HepG2 (cell line): ENCODE data around the gene PCNA. TPM values are rescaled to one million over a fixed set of nuclear protein-coding genes. Genes with fewer than 3 reads are reported as not detected.

Experiments
- NR2C2 ChIP-seq: sonication (generic); formaldehyde crosslinking; IDR thresholded peaks from 2 replicates; pipeline ENCODE4 v1.4.0; 2020; ENCODE audit warnings: missing genetic modification reagents, mild to moderate bottlenecking, moderate library complexity, borderline replicate concordance
- REXO4 ChIP-seq: sonication (generic); formaldehyde crosslinking; IDR thresholded peaks from 2 replicates; pipeline ENCODE4 v1.8.0; 2022; ENCODE audit warnings: missing genetic modification reagents, mild to moderate bottlenecking, borderline replicate concordance
- SIX4 ChIP-seq: sonication (generic); formaldehyde crosslinking; IDR thresholded peaks from 2 replicates; pipeline ENCODE4 v1.4.0; 2020; ENCODE audit warnings: missing genetic modification reagents
- SMARCE1 ChIP-seq: fragments of 450-650 bp; IDR thresholded peaks from 2 replicates; pipeline ENCODE4 v1.6.1; 2017; ENCODE audit warnings: borderline replicate concordance
- XRCC5 ChIP-seq: fragments of 200-400 bp; formaldehyde crosslinking; optimal IDR thresholded peaks from 2 replicates; pipeline ENCODE3; 2017; ENCODE audit warnings: mild to moderate bottlenecking, low read length
- ZC3H13 ChIP-seq: sonication (generic); formaldehyde crosslinking; IDR thresholded peaks from 2 replicates; pipeline ENCODE4 v1.8.1; 2023; ENCODE audit warnings: mild to moderate bottlenecking, missing genetic modification reagents, moderate library complexity
- ZFY ChIP-seq: sonication (generic); formaldehyde crosslinking; IDR thresholded peaks from 2 replicates; pipeline ENCODE4 v1.4.0; 2020; ENCODE audit warnings: missing genetic modification reagents
- ZNF143 ChIP-seq: sonication (generic); formaldehyde crosslinking; IDR thresholded peaks from 2 replicates; pipeline ENCODE4 v1.4.0; 2020; ENCODE audit warnings: missing genetic modification reagents
- ZNF180 ChIP-seq: sonication (generic); formaldehyde crosslinking; IDR thresholded peaks from 2 replicates; pipeline ENCODE4 v1.4.0; 2020; ENCODE audit warnings: low read depth, missing genetic modification reagents, borderline replicate concordance
- ZNF331 ChIP-seq: sonication (generic); formaldehyde crosslinking; IDR thresholded peaks from 2 replicates; pipeline ENCODE4 v1.4.0; 2020; ENCODE audit warnings: missing genetic modification reagents
- ZNF496 ChIP-seq: sonication (generic); formaldehyde crosslinking; IDR thresholded peaks from 2 replicates; pipeline ENCODE4 v1.8.1; 2023; ENCODE audit warnings: mild to moderate bottlenecking, moderate library complexity, missing genetic modification reagents; ENCODE audit not compliant: insufficient replicate concordance
- polyA plus RNA-seq, 8 experiments: library from polyadenylated mRNA; depleted of rRNA in 3 of 8; stranded (reverse) in 7 of 8; unstranded in 1 of 8; fragments of >200 nt; fragmentation: Illumina TruSeq in 4 of 8; extraction: Trizol in 4 of 8; gene quantifications; 2 replicates each; pipeline versions ENCODE4 v1.2.1 to v1.2.3, GENCODE V29; 2011 to 2016; ENCODE audit warnings: low read depth in 4 of 8, missing spikeins in 1 of 8, mixed read lengths in 1 of 8; ENCODE audit not compliant: insufficient read depth in 1 of 8
- total RNA-seq, 5 experiments: library from RNA; depleted of rRNA; stranded (reverse); fragments of >200 nt; fragmentation: Illumina TruSeq; extraction: Trizol; gene quantifications; 2 replicates each; pipeline ENCODE4 v1.2.3, GENCODE V29; 2016; ENCODE audit warnings: low read depth in 1 of 5
- TF ChIP-seq, protein P1 (sequence below): sonication (generic); formaldehyde crosslinking; IDR thresholded peaks from 2 replicates; pipeline ENCODE4 v1.4.0; 2020; ENCODE audit warnings: mild to moderate bottlenecking, missing genetic modification reagents
- TF ChIP-seq, protein P2 (sequence below): sonication (generic); formaldehyde crosslinking; conservative IDR thresholded peaks from 2 replicates; pipeline ENCODE4 v1.8.0; 2022; ENCODE audit warnings: low read depth, missing genetic modification reagents
- TF ChIP-seq, protein P3 (sequence below): sonication (generic); formaldehyde crosslinking; IDR thresholded peaks from 2 replicates; pipeline ENCODE4 v1.5.1; 2020; ENCODE audit warnings: mild to moderate bottlenecking, missing genetic modification reagents, borderline replicate concordance
- TF ChIP-seq, protein P4 (sequence below): sonication (generic); formaldehyde crosslinking; IDR thresholded peaks from 2 replicates; pipeline ENCODE4 v1.4.0; 2020; ENCODE audit warnings: mild to moderate bottlenecking, missing genetic modification reagents

The PCNA gene
- total and polyA plus RNA-seq, 2 of the 13 experiments (the other 11 are each of a cell fraction or from before 2014, with no cell fraction given), result 229 to 655 TPM

DNA sequence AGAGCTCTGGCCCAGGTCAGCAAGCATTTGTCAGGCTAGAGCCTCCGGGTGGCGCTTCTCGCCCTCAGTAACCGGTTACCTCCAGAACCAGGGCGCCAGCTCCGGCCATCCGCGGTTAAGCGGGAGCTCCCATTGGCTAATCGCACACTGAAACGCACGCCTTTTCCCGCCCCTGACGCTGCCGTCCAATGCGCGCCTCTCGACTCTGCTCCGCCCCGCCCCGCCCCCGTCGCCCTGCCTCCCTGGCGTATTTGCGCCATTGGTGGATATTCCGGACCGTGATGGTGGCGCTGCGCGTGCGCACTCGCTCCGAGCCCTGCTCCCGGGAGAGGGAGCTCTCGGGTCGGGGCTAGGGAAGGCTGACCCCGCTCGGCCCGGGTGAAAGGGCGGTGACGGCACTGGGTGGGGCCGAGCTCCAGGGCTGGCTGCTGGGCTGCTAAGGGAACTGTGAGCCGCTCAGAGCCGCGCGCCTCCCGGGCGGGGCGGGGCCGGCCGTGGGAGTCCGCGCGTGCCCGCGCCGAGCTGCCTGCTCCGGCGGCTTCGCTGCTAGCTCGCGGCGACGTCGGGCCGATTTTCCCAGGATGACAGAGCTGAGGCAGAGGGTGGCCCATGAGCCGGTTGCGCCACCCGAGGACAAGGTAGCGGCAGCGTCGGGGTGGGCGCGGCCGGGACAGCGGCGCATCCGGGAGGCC lies 6.9 kb upstream of the PCNA start, which contains the start of gene CDS2 (continued):
- TF ChIP-seq SMARCE1, result no peak
- peak; percentile 97 for TF ChIP-seq NR2C2
- peak; percentile 92 for TF ChIP-seq XRCC5
- peak; percentile 38 for TF ChIP-seq ZNF331 (CRISPR knock-in tag)
- 0 out of 2 replicates have a peak, but pooled peaks have one; percentile 76 for TF ChIP-seq ZNF180 (CRISPR knock-in tag)
- TF ChIP-seq ZC3H13 (CRISPR knock-in tag), result peak; percentile 86; the same call in 1 of the 2 replicates
- TF ChIP-seq, protein P1, sequence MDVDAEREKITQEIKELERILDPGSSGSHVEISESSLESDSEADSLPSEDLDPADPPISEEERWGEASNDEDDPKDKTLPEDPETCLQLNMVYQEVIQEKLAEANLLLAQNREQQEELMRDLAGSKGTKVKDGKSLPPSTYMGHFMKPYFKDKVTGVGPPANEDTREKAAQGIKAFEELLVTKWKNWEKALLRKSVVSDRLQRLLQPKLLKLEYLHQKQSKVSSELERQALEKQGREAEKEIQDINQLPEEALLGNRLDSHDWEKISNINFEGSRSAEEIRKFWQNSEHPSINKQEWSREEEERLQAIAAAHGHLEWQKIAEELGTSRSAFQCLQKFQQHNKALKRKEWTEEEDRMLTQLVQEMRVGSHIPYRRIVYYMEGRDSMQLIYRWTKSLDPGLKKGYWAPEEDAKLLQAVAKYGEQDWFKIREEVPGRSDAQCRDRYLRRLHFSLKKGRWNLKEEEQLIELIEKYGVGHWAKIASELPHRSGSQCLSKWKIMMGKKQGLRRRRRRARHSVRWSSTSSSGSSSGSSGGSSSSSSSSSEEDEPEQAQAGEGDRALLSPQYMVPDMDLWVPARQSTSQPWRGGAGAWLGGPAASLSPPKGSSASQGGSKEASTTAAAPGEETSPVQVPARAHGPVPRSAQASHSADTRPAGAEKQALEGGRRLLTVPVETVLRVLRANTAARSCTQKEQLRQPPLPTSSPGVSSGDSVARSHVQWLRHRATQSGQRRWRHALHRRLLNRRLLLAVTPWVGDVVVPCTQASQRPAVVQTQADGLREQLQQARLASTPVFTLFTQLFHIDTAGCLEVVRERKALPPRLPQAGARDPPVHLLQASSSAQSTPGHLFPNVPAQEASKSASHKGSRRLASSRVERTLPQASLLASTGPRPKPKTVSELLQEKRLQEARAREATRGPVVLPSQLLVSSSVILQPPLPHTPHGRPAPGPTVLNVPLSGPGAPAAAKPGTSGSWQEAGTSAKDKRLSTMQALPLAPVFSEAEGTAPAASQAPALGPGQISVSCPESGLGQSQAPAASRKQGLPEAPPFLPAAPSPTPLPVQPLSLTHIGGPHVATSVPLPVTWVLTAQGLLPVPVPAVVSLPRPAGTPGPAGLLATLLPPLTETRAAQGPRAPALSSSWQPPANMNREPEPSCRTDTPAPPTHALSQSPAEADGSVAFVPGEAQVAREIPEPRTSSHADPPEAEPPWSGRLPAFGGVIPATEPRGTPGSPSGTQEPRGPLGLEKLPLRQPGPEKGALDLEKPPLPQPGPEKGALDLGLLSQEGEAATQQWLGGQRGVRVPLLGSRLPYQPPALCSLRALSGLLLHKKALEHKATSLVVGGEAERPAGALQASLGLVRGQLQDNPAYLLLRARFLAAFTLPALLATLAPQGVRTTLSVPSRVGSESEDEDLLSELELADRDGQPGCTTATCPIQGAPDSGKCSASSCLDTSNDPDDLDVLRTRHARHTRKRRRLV (CRISPR knock-in tag), result no peak
- no peak for TF ChIP-seq ZNF143 (CRISPR knock-in tag)
- peak; percentile 95 for TF ChIP-seq ZFY (CRISPR knock-in tag)
- TF ChIP-seq, protein P2, sequence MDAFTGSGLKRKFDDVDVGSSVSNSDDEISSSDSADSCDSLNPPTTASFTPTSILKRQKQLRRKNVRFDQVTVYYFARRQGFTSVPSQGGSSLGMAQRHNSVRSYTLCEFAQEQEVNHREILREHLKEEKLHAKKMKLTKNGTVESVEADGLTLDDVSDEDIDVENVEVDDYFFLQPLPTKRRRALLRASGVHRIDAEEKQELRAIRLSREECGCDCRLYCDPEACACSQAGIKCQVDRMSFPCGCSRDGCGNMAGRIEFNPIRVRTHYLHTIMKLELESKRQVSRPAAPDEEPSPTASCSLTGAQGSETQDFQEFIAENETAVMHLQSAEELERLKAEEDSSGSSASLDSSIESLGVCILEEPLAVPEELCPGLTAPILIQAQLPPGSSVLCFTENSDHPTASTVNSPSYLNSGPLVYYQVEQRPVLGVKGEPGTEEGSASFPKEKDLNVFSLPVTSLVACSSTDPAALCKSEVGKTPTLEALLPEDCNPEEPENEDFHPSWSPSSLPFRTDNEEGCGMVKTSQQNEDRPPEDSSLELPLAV, result no peak; the same call in 1 of the 2 replicates
- TF ChIP-seq REXO4 (CRISPR knock-in tag), result no peak
- TF ChIP-seq, protein P3, sequence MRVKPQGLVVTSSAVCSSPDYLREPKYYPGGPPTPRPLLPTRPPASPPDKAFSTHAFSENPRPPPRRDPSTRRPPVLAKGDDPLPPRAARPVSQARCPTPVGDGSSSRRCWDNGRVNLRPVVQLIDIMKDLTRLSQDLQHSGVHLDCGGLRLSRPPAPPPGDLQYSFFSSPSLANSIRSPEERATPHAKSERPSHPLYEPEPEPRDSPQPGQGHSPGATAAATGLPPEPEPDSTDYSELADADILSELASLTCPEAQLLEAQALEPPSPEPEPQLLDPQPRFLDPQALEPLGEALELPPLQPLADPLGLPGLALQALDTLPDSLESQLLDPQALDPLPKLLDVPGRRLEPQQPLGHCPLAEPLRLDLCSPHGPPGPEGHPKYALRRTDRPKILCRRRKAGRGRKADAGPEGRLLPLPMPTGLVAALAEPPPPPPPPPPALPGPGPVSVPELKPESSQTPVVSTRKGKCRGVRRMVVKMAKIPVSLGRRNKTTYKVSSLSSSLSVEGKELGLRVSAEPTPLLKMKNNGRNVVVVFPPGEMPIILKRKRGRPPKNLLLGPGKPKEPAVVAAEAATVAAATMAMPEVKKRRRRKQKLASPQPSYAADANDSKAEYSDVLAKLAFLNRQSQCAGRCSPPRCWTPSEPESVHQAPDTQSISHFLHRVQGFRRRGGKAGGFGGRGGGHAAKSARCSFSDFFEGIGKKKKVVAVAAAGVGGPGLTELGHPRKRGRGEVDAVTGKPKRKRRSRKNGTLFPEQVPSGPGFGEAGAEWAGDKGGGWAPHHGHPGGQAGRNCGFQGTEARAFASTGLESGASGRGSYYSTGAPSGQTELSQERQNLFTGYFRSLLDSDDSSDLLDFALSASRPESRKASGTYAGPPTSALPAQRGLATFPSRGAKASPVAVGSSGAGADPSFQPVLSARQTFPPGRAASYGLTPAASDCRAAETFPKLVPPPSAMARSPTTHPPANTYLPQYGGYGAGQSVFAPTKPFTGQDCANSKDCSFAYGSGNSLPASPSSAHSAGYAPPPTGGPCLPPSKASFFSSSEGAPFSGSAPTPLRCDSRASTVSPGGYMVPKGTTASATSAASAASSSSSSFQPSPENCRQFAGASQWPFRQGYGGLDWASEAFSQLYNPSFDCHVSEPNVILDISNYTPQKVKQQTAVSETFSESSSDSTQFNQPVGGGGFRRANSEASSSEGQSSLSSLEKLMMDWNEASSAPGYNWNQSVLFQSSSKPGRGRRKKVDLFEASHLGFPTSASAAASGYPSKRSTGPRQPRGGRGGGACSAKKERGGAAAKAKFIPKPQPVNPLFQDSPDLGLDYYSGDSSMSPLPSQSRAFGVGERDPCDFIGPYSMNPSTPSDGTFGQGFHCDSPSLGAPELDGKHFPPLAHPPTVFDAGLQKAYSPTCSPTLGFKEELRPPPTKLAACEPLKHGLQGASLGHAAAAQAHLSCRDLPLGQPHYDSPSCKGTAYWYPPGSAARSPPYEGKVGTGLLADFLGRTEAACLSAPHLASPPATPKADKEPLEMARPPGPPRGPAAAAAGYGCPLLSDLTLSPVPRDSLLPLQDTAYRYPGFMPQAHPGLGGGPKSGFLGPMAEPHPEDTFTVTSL (CRISPR knock-in tag), result no peak; the same call in 1 of the 2 replicates
- peak; percentile 55; the same call in 1 of the 2 replicates for TF ChIP-seq SIX4
- TF ChIP-seq, protein P4, sequence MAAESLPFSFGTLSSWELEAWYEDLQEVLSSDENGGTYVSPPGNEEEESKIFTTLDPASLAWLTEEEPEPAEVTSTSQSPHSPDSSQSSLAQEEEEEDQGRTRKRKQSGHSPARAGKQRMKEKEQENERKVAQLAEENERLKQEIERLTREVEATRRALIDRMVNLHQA (CRISPR knock-in tag), result no peak; the same call in 1 of the 2 replicates
- TF ChIP-seq ZNF496, result no peak
